OCI-LY7 (cell line): Measurements from ENCODE around the gene TRIM10.

Source experiments
- EZH2phosphoT487 ChIP-seq: fragments of 200-600 bp; sonication (generic); IDR thresholded peaks from 2 replicates; pipeline ENCODE4 v1.6.1; 2018; ENCODE audit warnings: low read depth, borderline replicate concordance, mild to moderate bottlenecking, mixed run types, antibody characterized with exemption, low read length, moderate library complexity, mixed read lengths
- TF ChIP-seq, protein P1 (sequence below): fragments of 200-600 bp; sonication (generic); conservative IDR thresholded peaks from 2 replicates; pipeline ENCODE4 v1.5.1; 2014; ENCODE audit warnings: mild to moderate bottlenecking, antibody characterized with exemption, low read length, moderate library complexity, mixed read lengths

DNA sequence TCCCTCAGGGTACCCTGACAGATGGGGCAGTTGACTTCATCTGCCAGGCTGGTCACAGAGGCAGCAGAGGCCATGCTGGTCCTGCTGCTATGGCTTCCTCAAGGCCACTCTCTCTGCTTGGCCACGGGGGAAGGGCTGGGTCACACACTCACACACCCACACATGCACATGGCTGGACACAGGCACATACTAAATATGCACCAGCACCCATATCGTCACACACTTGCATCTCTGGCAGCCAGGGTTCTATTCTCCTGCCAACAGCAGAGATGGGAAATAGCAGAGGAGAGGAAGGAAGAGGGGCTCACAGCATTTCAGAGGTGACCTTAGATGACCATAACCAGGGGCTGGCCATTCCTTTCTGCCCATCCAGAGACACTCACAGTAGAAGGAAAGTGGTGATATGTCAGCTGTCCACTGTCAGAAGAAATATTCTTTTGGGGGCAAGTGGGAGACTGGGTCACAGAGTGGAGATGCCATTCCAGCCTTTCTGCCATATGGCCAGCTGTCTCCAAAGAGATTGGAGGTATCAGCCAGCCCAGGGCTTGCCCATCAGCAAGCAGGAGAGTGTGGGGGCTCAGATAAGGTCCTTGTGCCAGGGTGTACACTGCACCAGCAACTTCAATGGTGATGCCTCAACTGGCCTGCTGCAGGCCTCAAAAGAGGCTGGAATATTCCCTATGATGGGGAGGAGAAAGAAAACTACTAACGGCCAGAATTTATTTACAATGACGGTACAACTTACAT, at the start of gene TRIM10:
- TF ChIP-seq, protein P1, sequence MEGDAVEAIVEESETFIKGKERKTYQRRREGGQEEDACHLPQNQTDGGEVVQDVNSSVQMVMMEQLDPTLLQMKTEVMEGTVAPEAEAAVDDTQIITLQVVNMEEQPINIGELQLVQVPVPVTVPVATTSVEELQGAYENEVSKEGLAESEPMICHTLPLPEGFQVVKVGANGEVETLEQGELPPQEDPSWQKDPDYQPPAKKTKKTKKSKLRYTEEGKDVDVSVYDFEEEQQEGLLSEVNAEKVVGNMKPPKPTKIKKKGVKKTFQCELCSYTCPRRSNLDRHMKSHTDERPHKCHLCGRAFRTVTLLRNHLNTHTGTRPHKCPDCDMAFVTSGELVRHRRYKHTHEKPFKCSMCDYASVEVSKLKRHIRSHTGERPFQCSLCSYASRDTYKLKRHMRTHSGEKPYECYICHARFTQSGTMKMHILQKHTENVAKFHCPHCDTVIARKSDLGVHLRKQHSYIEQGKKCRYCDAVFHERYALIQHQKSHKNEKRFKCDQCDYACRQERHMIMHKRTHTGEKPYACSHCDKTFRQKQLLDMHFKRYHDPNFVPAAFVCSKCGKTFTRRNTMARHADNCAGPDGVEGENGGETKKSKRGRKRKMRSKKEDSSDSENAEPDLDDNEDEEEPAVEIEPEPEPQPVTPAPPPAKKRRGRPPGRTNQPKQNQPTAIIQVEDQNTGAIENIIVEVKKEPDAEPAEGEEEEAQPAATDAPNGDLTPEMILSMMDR = no peak
- TF ChIP-seq EZH2phosphoT487 = no peak
